Ishikawa (cell line): ENCODE results near the gene IFIH1.

Experiments
- CEBPB ChIP-seq: IDR thresholded peaks from 2 replicates; pipeline ENCODE4 v1.6.1; 2012
- CREB1 ChIP-seq: IDR thresholded peaks from 2 replicates; pipeline ENCODE4 v1.6.1; 2012; ENCODE audit warnings: low read depth
- EGR1 ChIP-seq: IDR thresholded peaks from 2 replicates; pipeline ENCODE4 v1.6.1; 2012
- EP300 ChIP-seq: IDR thresholded peaks from 2 replicates; pipeline ENCODE4 v1.6.1; 2012; ENCODE audit warnings: borderline replicate concordance
- FOXM1 ChIP-seq: IDR thresholded peaks from 2 replicates; pipeline ENCODE4 v1.6.1; 2012; ENCODE audit warnings: low read depth, borderline replicate concordance
- MAX ChIP-seq: IDR thresholded peaks from 2 replicates; pipeline ENCODE4 v1.6.1; 2012
- NFIC ChIP-seq: IDR thresholded peaks from 2 replicates; pipeline ENCODE4 v1.6.1; 2012
- RAD21 ChIP-seq: IDR thresholded peaks from 2 replicates; pipeline ENCODE4 v1.6.1; 2012; ENCODE audit warnings: low read depth
- REST ChIP-seq: IDR thresholded peaks from 2 replicates; pipeline ENCODE4 v1.6.1; 2012; ENCODE audit warnings: low read depth, mild to moderate bottlenecking
- TAF1 ChIP-seq: IDR thresholded peaks from 2 replicates; pipeline ENCODE4 v1.6.1; 2012; ENCODE audit warnings: low read depth, mild to moderate bottlenecking
- TCF12 ChIP-seq: IDR thresholded peaks from 2 replicates; pipeline ENCODE4 v1.6.1; 2012; ENCODE audit warnings: low read depth
- TEAD4 ChIP-seq: IDR thresholded peaks from 2 replicates; pipeline ENCODE4 v1.6.1; 2012
- USF1 ChIP-seq: IDR thresholded peaks from 2 replicates; pipeline ENCODE4 v1.6.1; 2012
- YY1 ChIP-seq: IDR thresholded peaks from 2 replicates; pipeline ENCODE4 v1.6.1; 2012; ENCODE audit warnings: low read depth
- ZBTB7A ChIP-seq: IDR thresholded peaks from 2 replicates; pipeline ENCODE4 v1.6.1; 2012; ENCODE audit warnings: low read depth

IFIH1 gene

GRCh38 chr2:162244541-162245031, 73.9 kb downstream of the IFIH1 start:
- TF ChIP-seq FOXM1, result no peak
- TF ChIP-seq CREB1, result no peak
- TF ChIP-seq RAD21, result no peak
- no peak for TF ChIP-seq MAX
- no peak for TF ChIP-seq TCF12
- TF ChIP-seq YY1, result no peak
- no peak for TF ChIP-seq EP300

GRCh38 chr2:162243715-162244114, 74.8 kb downstream of the IFIH1 start:
- TF ChIP-seq ZBTB7A (no peak), TAF1 (no peak), YY1 (no peak), TCF12 (no peak), EP300 (no peak), FOXM1 (no peak), MAX (no peak)

- TF ChIP-seq EGR1 (no peak), TCF12 (no peak), RAD21 (no peak), CEBPB (no peak), YY1 (no peak), FOXM1 (no peak), TEAD4 (no peak), USF1 (no peak), NFIC (no peak), EP300 (no peak), ZBTB7A (no peak), TAF1 (no peak), CREB1 (no peak), MAX (no peak), REST (no peak)
These were observed 75.2 kb downstream of the IFIH1 start, which contains the start of gene FAP for GRCh38 chr2:162243294-162243693. Gene FAP, minus strand, starts transcription at chr2:162243445. Its CDS starts 118 bp downstream, at chr2:162243327.

- TF ChIP-seq CEBPB (no peak), ZBTB7A (no peak), CREB1 (no peak), RAD21 (no peak), NFIC (no peak), MAX (no peak), FOXM1 (no peak), TAF1 (no peak), USF1 (no peak), YY1 (no peak)
These were observed 75.8 kb downstream of the IFIH1 start for GRCh38 chr2:162242586-162243280.

- TF ChIP-seq CEBPB, result no peak
- no peak for TF ChIP-seq EGR1
- TF ChIP-seq YY1, result no peak
- no peak for TF ChIP-seq ZBTB7A
- TF ChIP-seq TEAD4, result no peak
- no peak for TF ChIP-seq REST
- TF ChIP-seq RAD21, result no peak
- no peak for TF ChIP-seq EP300
- TF ChIP-seq MAX, result no peak
- TF ChIP-seq FOXM1, result no peak
These were observed 76.9 kb downstream of the IFIH1 start for GRCh38 chr2:162241571-162241970.
